CD4-positive, alpha-beta T cell treated with Interleukin-4 for 4 hours (primary cell): ENCODE measurements around the gene STK40.

Experiments
- DNase-seq: peaks from one replicate; pipeline ENCODE4 v3.0.0-alpha.2; 2020

STK40 gene

DNA sequence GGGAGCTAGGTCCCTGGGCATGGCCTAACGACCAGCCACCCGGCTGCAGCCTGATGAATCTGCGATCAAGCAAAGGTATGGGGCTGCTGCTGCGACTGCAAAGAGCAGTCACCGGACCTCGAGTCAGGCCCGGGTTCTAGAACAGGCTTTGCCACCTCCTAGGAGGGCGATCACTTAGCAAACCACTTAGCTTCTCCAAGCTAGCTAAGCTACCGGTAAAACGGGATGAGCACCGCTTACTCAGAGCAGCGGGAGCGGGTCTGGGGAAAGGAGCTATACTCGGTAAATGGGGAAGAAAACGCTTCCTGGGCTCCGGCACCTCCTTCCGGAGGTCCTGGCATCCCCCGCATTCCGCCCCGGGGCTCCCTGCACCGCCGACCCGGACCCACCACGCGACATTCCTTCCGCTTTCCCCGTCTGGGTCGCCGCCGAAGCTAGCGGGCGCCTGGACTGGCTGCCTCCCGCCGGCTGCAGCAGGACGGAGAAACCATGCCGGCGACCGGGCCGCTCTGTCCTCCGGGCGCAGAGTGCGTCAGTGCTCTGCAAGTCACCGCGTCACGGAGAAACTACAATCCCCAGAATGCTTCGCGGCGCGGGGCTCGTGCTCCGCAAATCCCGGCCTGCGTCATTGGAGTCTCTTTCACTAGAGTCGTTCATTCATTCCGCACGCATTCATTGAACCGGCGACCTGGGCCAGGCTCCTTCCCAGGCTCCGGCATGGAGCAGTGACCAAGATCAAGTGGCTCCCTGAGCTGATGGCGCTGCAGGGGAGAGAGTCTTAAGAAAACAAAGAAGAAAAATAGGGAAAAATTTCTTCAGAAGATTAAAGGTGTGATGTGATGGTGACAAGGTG lies 11.9 kb upstream of the STK40 start, which contains the start of gene LSM10:
Gene LSM10 (minus strand): TSS at position 531 of the 853 bp plus-strand sequence. CDS start 3,779 bp downstream, outside the sequence.
- peak; percentile 89 for DNase-seq

DNA sequence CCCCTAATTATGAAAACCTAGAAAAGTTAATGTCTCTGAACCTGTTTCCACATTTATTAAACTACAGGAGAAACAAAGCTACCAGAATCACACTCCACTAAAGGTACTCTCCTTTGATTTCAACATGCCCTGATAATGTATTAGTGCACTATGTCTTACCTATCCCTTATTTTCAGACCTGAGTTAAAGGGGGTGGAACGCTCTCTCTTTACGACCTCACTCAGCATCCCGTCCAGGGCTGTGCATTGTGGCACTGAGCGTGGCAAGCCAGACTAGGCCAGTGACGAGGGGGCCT lies 11.3 kb upstream of the STK40 start:
- DNase-seq: peak; percentile 23

DNA sequence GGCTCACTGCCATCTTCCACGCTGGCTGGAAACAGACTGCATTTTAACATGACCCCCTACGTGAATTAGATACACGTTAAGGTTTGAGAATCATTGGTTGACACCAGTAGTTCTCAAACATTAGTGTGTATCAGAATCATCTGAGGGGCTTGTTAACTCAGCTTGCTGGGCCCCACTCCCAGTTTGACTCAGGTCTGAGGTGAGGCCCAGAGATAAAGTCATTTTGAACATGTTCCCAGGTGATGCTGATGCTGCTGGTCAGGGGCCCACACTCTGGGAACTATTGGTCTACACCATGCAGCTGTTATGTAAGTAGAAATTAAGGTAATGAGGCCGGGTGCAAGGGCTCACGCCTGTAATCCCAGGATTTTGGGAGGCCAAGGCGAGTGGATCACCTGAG lies 10.6 kb upstream of the STK40 start:
- no peak for DNase-seq

DNA sequence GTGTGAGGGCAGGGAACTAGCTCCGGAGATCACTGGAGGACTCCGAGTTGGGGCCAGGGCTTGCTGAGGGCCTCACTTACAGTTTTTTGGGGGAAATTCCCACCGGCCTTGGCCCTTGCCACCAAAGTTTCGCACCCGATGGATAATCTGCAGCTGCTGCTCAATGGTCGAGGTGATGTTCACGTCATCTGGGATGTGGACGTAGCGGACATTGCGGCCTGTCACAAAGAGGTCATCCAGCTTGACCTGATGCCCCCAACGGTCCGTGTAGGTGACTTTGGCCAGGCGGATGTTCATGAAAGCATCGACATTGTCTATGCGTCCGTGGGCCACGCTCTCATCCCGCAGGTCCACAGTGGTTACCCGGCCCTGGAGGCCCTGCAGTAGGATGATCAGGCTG lies 8.0 kb upstream of the STK40 start:
- DNase-seq: no peak

DNA sequence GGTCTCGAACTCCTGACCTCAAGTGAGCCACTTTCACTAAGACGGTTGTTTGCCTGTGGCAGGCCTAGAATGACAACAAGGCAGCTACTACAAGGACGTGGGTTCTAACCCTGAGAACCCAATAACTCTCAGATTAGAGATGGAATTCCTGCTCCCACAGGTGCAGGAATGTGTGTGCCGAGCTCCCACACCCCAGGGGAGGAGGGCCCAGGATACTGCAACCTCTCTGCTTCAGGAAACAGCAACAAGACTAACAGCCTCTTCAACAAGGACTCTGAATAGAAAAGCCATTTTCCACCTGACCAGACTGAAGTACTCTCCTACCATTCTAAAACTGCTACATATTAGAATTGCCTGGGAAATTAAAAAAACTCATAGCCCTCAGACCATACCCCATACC lies 7.1 kb upstream of the STK40 start:
- no peak for DNase-seq

DNA sequence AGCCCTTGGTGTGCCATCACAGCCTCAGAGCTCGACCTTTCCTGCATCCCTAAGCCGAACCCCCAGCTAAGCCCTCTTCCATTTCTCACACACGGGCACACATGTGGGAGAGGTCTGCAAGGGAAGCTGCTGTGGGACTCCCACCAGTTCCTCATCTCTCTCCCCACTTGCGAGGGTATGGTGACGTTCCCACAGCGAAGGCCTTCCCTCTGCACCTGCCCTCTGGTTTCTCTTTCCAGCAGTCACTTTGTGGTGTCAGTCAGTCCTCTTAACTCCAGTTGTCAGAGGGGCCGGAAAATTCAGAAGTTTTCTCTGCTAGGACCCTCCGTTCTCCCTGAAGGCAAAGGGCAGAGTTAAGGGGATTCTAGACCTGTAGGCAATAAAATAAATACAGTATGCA lies 5.5 kb upstream of the STK40 start:
- DNase-seq: no peak

DNA sequence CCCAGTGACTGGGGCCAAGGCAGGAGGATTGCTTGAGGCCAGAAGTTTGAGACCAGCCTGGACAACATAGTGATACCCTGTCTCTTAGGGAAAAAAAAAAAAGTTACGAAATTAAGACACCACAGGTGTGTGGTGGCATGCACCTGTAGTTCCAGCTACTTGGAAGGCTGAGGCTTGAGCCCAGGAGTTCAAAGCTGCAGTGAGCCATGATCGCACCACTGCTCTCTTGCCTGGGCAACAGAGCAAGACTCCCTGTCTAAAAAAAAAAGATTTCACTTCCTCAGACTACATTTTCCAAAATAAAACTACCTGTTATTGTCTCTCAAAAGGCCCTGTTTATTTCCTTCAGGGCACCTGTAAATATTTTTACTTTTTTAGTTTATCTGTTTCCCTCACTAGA lies 4.7 kb upstream of the STK40 start:
- no peak for DNase-seq

DNA sequence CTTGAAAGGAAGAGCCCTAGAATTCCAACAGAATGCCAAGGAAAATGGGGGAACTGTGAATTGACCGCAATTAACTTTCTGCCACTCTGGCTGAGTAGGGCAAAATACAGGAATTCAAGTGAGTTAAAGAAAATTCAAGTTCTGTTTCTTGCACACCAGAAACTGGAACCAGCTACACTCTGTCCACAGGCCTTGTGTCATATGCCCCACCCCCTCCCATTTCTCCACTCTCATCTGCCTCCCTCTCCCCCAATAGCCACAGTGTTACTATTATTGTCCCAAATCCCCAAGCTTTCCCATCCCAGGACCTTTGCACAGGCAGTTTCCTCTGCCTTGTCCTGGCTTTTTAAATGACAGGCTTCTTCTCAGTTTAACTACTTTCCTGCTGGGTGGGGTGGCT lies 4.3 kb upstream of the STK40 start:
- DNase-seq: no peak

DNA sequence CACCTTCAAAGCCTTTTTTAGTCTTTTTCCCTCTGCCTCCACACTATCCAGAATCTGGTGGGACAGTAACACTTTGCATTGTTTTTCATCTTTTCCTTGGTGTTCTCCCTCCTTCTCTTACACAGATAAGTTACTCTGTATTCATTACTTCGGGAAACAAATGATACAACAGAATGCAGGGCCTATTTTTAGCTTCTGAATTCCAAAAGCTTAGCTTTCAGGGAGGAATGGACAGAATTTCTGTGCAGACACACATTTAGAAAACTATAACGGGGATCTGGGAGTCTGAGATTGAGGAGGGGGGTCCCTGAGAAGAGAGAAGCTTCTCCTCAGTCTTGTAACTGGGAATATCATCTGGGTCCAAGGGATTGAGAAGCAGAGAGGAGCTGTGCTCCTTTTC lies 3.5 kb upstream of the STK40 start:
- DNase-seq: no peak

DNA sequence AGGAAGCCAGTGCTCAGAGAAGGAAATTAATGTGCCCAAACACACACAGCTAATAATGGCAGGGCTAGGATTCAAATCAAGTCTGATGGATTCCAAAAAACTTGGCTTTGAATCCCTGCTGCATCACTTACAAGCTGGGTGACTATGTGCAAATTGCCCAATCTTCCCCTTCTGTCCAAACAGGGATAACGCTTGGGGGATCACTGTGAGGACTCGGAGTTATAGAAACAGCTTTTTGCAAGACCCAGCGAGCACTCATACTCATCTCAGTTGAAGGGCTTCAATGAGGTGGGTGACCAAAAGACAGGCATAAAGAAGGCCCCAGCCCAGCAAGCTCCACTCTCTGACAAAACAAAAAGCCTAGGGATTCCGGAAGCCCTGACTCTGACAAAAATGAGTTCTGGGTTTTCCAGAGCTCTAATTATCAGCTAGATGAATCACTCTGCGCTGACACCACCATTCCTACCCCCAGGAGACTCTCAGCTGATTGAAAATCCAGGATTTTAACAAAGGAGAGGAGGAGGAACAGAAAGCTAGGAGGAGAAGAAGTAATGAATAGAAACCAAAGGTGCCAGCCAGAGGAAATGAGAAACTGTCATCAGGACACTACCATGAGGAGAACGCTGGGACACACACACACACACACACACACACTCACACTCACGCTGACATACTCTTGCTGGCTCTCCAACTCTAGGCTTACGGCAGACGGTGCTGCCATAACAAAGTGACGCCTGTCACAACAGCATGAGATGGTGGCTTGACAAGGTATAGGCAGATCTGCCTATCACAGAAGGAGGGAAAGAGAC lies 1.6 kb upstream of the STK40 start:
- no peak for DNase-seq

DNA sequence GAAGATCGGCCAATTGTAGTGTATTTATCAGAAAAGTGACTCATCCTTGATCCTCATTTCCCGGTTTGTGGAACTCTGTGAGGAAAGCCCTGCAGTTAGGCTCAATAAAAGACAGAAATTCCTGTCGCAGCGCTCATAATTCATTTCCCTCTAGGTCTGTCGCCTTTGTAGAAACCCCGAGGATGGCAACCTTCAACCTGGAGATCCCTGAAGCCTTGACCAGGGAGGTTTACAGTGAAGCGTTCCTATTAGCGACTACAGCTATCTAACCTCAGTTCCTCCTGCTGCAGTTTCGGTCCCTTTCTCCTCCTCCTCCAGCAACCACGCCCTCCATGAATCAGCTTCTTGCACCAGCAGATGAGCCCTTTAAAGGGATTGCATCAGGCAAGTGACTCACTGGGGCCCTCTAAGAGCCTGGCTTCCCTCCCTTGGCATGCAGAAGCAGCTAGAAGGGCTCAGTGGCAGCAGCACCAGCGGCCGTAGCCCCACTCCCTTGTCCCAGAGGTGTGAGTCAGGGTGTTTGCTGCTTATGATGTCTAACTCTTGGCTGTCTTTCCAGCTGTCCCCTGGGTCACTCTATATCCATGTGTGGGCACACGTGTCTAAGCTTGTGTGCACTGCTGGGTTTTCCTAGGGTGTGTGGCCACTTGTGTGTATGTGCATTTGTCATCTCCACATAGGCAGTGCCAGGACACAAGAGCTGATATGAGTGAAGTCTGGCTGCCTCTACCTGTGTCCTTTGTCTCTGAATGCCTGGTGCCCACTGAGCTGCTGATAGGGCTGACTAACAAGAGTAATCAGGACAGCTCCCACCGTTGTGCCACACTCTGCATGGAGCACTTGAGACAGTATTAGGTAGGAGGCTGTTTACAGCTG lies 779 bp upstream of the STK40 start:
- peak; percentile 97 for DNase-seq

DNA sequence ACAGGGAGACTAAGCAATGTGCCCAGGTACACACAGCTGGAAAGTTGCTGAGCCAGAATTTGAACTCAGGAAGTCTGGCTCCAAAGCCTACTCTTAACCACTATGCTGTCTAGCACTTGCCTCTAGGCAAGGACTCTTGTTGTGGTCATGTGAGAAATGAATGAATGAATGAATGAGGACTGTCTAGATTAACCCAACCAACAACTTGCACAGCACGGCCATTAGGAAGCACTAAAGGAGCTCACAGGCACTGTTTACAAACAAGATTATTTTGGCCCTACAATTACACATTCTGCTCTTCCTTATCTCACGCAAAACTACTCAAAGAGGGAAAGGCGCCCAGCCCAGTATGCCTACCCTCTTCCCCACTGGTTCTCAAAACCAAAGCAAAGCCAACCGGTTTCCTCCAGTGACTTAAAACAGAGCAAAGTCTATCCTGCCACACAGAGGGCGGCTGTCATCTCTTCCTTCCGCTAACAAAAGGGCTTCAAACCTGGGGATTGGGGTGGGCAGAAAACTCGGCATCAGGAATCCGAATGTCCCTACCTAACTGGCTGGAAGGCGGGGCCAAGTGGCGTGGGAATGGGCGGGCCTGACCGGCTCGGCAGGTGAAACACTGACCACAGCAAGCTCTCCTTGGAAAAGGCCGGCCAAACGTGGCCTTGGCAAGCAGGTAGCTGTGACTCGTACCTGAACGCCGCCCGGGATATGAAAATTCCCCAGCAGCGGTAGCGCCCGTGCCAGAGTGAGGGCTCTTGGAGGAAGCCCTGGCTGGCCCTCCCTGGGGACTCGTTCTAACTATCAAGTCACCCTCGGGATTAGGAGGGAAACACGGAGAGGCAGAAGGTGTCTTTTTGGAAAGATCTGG lies 948 bp downstream of the STK40 start:
- DNase-seq: peak; percentile 44

DNA sequence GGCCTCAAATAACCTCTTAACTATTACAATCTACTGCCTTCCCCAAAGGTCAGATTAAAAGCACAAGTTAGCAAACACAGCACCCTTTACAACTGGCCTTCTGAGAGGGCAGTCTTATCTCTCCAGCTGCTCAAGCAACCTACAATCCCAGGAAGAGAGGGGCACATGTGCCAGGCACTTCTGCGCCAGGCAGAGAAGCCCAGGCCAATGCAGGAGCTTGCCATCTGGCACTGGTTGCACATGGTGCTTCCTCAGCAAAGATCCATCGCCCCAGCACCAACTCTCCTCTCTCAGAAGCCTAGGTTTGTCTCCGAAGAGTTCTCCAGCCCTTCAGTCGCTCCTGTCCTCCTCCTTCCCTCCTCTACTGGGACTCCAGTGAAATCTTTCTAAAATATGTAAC lies 2.5 kb downstream of the STK40 start:
- no peak for DNase-seq

DNA sequence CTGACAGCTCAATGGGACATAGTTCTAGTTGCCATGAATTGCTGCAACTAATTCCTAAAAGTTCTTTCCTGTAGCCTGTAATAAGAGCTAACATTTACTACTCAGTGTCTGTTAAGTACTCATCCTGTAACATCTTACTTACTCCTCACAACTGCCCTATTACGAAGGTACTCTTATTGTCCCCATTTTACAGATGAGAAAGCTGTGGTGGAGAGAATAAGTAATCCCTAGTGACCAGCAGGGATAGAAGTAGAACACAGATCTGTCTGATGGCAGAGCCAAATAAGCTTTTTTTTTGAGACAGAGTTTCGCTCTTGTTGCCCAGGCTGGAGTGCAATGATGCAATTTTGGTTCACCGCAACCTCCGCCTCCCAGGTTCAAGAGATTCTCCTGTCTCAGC lies 3.1 kb downstream of the STK40 start:
- no peak for DNase-seq

DNA sequence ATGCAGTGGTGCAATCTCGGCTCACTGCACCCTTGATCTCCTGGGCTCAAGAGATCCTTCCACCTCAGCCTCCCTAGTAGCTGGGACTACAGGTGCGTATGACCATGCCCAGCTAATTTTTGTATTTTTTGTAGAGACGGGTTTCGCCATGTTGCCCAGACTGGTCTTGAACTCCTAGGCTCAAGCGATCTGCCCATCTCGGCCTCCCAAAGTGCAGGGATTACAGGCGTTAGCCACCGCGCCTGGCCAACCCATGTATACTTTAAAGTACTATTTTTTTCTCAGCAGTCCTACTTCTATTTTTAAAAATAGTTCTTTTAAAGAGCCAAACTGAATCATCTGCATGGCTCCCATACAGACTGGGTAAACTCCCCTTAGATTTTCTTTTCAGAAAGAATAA lies 3.5 kb downstream of the STK40 start:
- DNase-seq: no peak

DNA sequence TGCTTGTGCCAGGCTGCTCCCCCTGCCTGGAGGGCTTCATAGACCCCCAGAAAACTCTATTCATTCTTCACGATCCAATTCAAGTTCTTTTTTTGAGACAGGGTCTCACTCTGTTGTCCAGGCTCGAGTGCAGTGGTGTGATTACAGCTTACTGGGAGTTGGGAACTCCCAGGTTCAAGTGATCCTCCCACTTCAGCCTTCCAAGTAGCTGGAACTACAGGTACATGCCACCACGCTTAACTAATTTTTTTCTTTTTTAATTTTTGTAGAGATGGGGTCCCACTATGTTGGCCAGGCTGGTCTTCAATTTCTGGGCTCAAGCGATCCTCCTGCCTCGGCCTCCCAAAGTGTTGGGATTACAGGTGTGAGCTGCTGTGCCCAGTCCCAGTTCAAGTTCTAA lies 4.3 kb downstream of the STK40 start:
- no peak for DNase-seq

DNA sequence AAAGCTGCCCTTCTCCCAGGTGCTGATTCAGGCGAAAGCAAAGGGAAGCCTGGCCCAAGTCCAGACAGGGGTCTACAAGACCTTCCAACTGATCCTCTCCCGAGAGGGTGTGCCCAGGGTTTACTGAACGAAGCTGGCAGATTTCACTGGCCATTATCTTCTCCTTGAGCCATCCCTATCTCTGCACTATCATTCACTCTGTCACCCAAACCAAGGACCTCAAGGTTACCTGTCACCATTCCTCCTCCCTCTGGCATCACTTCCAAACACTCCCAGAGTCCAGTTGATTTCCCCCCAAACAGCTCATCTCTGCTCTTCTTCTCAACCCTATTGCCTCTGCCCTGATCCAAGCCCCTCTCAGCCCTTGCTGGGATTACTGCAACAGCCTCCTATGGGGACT lies 4.9 kb downstream of the STK40 start:
- DNase-seq: no peak

DNA sequence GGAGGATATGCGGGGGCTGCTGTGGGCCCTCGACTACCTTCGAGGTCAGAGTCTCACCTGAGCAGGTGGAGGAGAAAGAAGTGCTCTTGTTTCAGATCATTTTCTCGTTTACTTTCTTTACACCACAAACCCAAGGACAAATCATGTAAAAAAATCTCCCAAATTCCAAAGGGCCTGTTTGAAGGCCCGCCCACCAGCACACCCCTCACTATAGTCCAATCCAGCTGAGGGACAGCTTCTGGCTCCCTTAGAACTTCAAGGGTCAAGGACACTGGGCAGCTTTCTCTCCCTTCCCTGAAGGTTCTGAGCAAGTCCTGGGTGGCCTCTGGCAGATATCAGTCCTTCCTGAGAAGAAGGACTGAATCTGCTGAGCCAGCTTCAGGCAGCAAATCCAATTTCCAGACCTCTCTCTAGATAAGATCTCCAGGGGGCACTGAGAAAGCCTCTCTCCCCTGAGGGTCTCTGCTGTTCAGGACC lies 5.5 kb downstream of the STK40 start:
- no peak for DNase-seq

DNA sequence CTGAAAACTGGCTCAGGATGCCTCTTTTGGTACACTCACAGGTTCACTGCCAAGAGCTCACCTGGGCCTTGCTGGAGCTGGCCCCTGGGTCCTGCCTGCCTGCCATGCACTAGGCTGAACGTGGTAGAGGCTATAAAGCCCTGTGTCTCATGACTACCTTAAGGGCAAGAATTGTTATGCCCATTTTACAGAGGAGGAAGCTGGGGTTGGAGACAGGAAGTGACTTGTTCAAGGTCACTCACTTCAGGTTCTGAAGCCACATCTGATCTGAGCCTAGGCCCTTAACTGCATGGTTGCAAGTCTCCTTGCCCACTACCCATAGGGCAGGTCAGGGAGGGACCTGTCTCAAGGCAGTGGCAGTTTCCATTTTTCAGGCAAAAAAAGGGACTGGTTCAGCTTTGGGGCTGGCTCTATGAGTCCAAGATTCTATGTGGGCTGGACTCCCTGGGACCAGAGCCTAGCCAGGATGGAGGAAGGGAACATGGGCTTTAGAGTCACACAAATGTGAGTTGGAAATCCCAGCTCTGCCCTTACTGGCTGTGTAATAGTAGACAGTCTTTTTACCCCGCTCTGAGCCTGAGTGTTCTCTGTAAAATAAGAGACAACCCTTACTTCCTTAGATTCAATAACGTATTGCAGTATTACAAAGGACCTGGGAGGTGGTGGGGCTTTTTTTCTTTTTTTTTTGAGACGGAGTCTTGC lies 7.8 kb downstream of the STK40 start:
- no peak for DNase-seq

DNA sequence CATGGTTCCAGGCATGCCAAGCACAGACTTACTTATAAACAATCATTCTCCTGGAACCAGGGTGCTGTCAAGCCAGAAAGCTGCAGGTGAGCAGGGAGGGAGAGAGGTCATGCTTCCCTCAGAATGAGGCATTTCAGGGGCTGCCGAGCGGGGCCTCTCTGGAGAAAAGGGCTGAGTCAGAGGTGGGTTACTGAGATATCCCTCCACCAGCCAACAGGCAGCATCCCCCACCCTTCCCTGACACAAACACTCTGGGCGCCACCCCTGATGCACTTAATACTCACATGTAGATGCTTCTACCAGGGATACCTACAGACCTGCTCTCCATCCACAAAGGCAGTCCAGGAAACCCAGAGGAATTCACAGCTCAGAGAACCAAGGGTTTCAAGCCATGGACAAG lies 13.1 kb downstream of the STK40 start:
- no peak for DNase-seq

DNA sequence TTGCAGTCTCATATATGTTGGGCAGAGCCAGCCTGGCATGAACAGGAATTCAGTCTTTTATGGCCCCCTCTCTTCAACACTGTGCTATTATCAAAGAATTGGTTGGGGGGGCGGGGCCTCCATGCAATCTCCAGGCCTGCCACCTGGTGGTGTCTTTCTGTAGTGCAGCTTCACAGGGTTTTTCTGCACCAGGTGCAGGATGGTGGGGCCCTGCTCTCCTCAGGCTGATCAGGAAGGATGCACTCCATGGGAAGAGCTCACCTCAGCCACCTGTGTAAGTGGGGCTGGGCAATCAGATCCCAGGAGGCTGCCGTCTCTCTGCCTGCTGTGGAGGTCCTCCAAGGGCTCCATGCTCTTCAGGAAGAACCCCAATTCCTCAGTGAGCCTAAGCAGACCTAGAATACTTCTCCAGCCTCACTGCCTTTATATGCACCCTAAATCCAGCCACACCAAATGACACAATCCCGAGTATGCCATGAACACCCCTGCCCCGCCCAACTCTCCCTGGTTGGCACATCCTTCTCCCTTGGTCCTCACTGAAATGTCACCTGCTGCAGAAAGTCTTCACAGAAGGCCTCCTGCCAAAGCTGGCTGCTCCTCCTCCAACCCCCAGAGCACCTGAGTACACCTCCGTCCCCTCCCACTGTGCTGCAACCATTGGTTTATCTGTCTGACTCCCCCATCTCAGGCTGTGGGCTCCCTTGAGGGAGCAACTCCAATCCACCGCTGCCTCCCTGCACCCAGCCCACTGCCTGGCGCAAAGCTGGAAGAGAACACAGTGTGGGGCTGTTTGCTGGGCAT lies 16.5 kb downstream of the STK40 start:
- peak; percentile 76 for DNase-seq
